WTC11 (cell line): Measurements from ENCODE around the gene S100A2. TPM values are rescaled to one million over a fixed set of nuclear protein-coding genes. Genes with fewer than 3 reads are reported as not detected.

Experiments used
- ATAC-seq: fragments of 200-7000 bp; cut with Tn5 transposase; 2 replicates; pipeline ENCODE4 v1.10.0; 2021; ENCODE audit warnings: mild to moderate bottlenecking, moderate library complexity
- CTCF ChIA-PET: fragments of 300-600 bp; sonication (Branson Sonifier 250); formaldehyde crosslinking; loops from one replicate; lab custom pipeline; 2021; ENCODE audit warnings: antibody characterized with exemption; lab: Charles Lee
- POLR2A ChIA-PET: fragments of 350-600 bp; sonication (Branson Sonifier 250); formaldehyde crosslinking; loops from one replicate; lab custom pipeline; 2021; ENCODE audit warnings: antibody characterized with exemption; lab: Charles Lee
- DNase-seq: peaks from one replicate; pipeline ENCODE4 v3.0.0; 2021; ENCODE audit warnings: low spot score
- H3K27ac Mint-ChIP-seq: 2 replicates; pipeline ENCODE4 v1.8.0; 2021; ENCODE audit warnings: mixed read lengths
- H3K27me3 Mint-ChIP-seq: 2 replicates; pipeline ENCODE4 v1.8.0; 2021; ENCODE audit warnings: low read depth, mild to moderate bottlenecking, moderate library complexity, mixed read lengths
- H3K36me3 Mint-ChIP-seq: 2 replicates; pipeline ENCODE4 v1.8.0; 2021; ENCODE audit warnings: mixed read lengths
- H3K4me1 Mint-ChIP-seq: 2 replicates; pipeline ENCODE4 v1.8.0; 2022; ENCODE audit warnings: mixed read lengths
- H3K4me3 Mint-ChIP-seq: 2 replicates; pipeline ENCODE4 v1.8.0; 2021; ENCODE audit warnings: mild to moderate bottlenecking, moderate library complexity, mixed read lengths
- H3K9me3 Mint-ChIP-seq: 2 replicates; pipeline ENCODE4 v1.8.0; 2021; ENCODE audit warnings: mixed read lengths
- AR ChIP-seq: fragments of 250-450 bp; sonication (Bioruptor Pico); IDR thresholded peaks from 2 replicates; pipeline ENCODE4 v1.9.0; 2021; ENCODE audit warnings: mild to moderate bottlenecking
- CREB1 ChIP-seq: sonication (generic); formaldehyde crosslinking; IDR thresholded peaks from 2 replicates; pipeline ENCODE4 v1.8.0; 2023; ENCODE audit warnings: mild to moderate bottlenecking, missing genetic modification reagents
- CREM ChIP-seq: sonication (generic); formaldehyde crosslinking; IDR thresholded peaks from 2 replicates; pipeline ENCODE4 v1.8.1; 2022; ENCODE audit warnings: mild to moderate bottlenecking, missing genetic modification reagents, moderate library complexity
- E2F1 ChIP-seq: sonication (generic); formaldehyde crosslinking; IDR thresholded peaks from 2 replicates; pipeline ENCODE4 v1.8.0; 2022; ENCODE audit warnings: mild to moderate bottlenecking, missing genetic modification reagents
- E2F4 ChIP-seq: sonication (generic); formaldehyde crosslinking; IDR thresholded peaks from 2 replicates; pipeline ENCODE4 v1.8.1; 2022; ENCODE audit warnings: low read depth, mild to moderate bottlenecking, moderate library complexity, missing genetic modification reagents, borderline replicate concordance
- FOXP1 ChIP-seq: sonication (generic); formaldehyde crosslinking; IDR thresholded peaks from 2 replicates; pipeline ENCODE4 v1.8.0; 2022; ENCODE audit warnings: missing genetic modification reagents, mild to moderate bottlenecking, moderate library complexity, borderline replicate concordance
- GABPB1 ChIP-seq: sonication (generic); formaldehyde crosslinking; IDR thresholded peaks from 2 replicates; pipeline ENCODE4 v1.8.1; 2023; ENCODE audit warnings: mild to moderate bottlenecking, missing genetic modification reagents
- GRHL2 ChIP-seq: fragments of 250-450 bp; sonication (Bioruptor Pico); IDR thresholded peaks from 2 replicates; pipeline ENCODE4 v1.8.0; 2022; ENCODE audit warnings: mild to moderate bottlenecking, moderate library complexity; ENCODE audit not compliant: insufficient replicate concordance, severe bottlenecking
- NFYB ChIP-seq: sonication (generic); formaldehyde crosslinking; conservative IDR thresholded peaks from 2 replicates; pipeline ENCODE4 v1.8.0; 2022; ENCODE audit warnings: low read depth, missing genetic modification reagents
- NR1H2 ChIP-seq: sonication (generic); formaldehyde crosslinking; IDR thresholded peaks from 2 replicates; pipeline ENCODE4 v1.9.0; 2021; ENCODE audit warnings: mild to moderate bottlenecking, moderate library complexity, missing genetic modification reagents
- PRDM15 ChIP-seq: sonication (generic); formaldehyde crosslinking; IDR thresholded peaks from 2 replicates; pipeline ENCODE4 v1.8.0; 2022; ENCODE audit warnings: missing genetic modification reagents
- ZMAT4 ChIP-seq: fragments of 250-450 bp; sonication (Bioruptor Pico); IDR thresholded peaks from 2 replicates; pipeline ENCODE4 v1.9.0; 2021; ENCODE audit warnings: mild to moderate bottlenecking
- ZNF219 ChIP-seq: sonication (generic); formaldehyde crosslinking; IDR thresholded peaks from 2 replicates; pipeline ENCODE4 v1.8.0; 2023; ENCODE audit warnings: missing genetic modification reagents, mild to moderate bottlenecking, borderline replicate concordance
- ZNF232 ChIP-seq: sonication (generic); formaldehyde crosslinking; IDR thresholded peaks from 2 replicates; pipeline ENCODE4 v1.8.0; 2022; ENCODE audit warnings: mild to moderate bottlenecking, missing genetic modification reagents
- ZNF317 ChIP-seq: sonication (generic); formaldehyde crosslinking; IDR thresholded peaks from 2 replicates; pipeline ENCODE4 v1.8.1; 2023; ENCODE audit warnings: low read depth, mild to moderate bottlenecking, moderate library complexity, missing genetic modification reagents, borderline replicate concordance
- ZNF396 ChIP-seq: fragments of 250-450 bp; sonication (Bioruptor Pico); IDR thresholded peaks from 2 replicates; pipeline ENCODE4 v1.8.0; 2021; ENCODE audit warnings: mild to moderate bottlenecking, moderate library complexity, borderline replicate concordance
- ZNF423 ChIP-seq: fragments of 250-450 bp; sonication (Bioruptor Pico); IDR thresholded peaks from 2 replicates; pipeline ENCODE4 v2.1.2; 2022; ENCODE audit warnings: mild to moderate bottlenecking, moderate library complexity
- ZNF512 ChIP-seq: sonication (generic); formaldehyde crosslinking; IDR thresholded peaks from 2 replicates; pipeline ENCODE4 v1.8.1; 2022; ENCODE audit warnings: missing genetic modification reagents, borderline replicate concordance
- total RNA-seq: library from RNA; stranded (reverse); gene quantifications from 3 replicates; pipeline ENCODE4 v1.2.3, GENCODE V29; 2021

S100A2 gene
- total RNA-seq, 1 experiment from 2014 or later, result 0.74 TPM

- POLR2A ChIA-PET, result no interaction called here
- Mint-ChIP-seq H3K9me3 (no peaks in the 10 kb centered on the region), H3K4me1 (peaks cover 49% of the 10 kb centered on the region), H3K4me3 (no peak overlapping the region), H3K36me3 (no peaks in the 10 kb centered on the region; the same call in 1 of the 2 replicates), H3K27me3 (peaks cover 3% of the 10 kb centered on the region), H3K27ac (no peak overlapping the region)
- no peak for TF ChIP-seq ZNF317 (CRISPR knock-in tag)
- TF ChIP-seq ZNF232 (CRISPR knock-in tag), result no peak
- TF ChIP-seq CREM, result no peak
- no peak for TF ChIP-seq ZNF219 (CRISPR knock-in tag)
- no peak for TF ChIP-seq E2F1 (CRISPR knock-in tag)
- no peak for TF ChIP-seq AR
- no peak for TF ChIP-seq ZNF423 (CRISPR knock-in tag)
- no peak for TF ChIP-seq ZNF512 (CRISPR knock-in tag)
- TF ChIP-seq ZNF396 (CRISPR knock-in tag), result no peak
- TF ChIP-seq NR1H2 (CRISPR knock-in tag), result no peak
- TF ChIP-seq NFYB (CRISPR knock-in tag), result no peak
- no peak for TF ChIP-seq GRHL2 (CRISPR knock-in tag)
- TF ChIP-seq GABPB1 (CRISPR knock-in tag), result no peak
- no peak for TF ChIP-seq E2F4 (CRISPR knock-in tag)
- no peak for TF ChIP-seq PRDM15 (CRISPR knock-in tag)
- TF ChIP-seq FOXP1 (CRISPR knock-in tag), result no peak
- no peak for TF ChIP-seq ZMAT4 (CRISPR knock-in tag)
- TF ChIP-seq CREB1 (CRISPR knock-in tag), result no peak
- CTCF ChIA-PET, result interaction anchor here (1.9 to 5.3 kb wide), 3 partner anchors 8 to 32 kb away, joined by 4 to 50 read pairs (median 16); partner anchors contain the start of gene S100A6
- DNase-seq, result no peak
- ATAC-seq, result no peak
Observed at GRCh38 chr1:153542956-153543711, 22.5 kb downstream of the S100A2 start.
